T-helper 1 cell treated with Interleukin-12 subunit alpha and Interleukin-12 subunit beta and Interleukin-4 antibody, amounts not matched to agents 30 μg/mL and 1 μg/mL, for 36 hours (primary cell): Measurements from ENCODE around the gene SERPINA6.
"Not testable (repeated sequence)": the region's sequence is repeated elsewhere in the genome, so short reads cannot be mapped to it uniquely, and the experiment has no call there.

Experiments used
- H3K27ac Mint-ChIP-seq: one replicate; pipeline ENCODE4 v1.8.0; 2021; ENCODE audit warnings: mild to moderate bottlenecking, mixed read lengths
- H3K27me3 Mint-ChIP-seq: one replicate; pipeline ENCODE4 v1.8.0; 2021; ENCODE audit warnings: low read depth, mixed read lengths
- H3K36me3 Mint-ChIP-seq: one replicate; pipeline ENCODE4 v1.8.0; 2021; ENCODE audit warnings: low read depth, mixed read lengths
- H3K4me1 Mint-ChIP-seq: one replicate; pipeline ENCODE4 v1.8.0; 2021; ENCODE audit warnings: low read depth, mixed read lengths
- H3K4me3 Mint-ChIP-seq: one replicate; pipeline ENCODE4 v1.8.0; 2021; ENCODE audit warnings: mild to moderate bottlenecking, moderate library complexity, mixed read lengths
- H3K9me3 Mint-ChIP-seq: one replicate; pipeline ENCODE4 v1.8.0; 2021; ENCODE audit warnings: mixed read lengths

SERPINA6 gene

GRCh38 chr14:94278731-94279130 is 44.4 kb downstream of the SERPINA6 start:
- H3K36me3 Mint-ChIP-seq: no peaks in the 10 kb centered on the region
- no peak overlapping the region for H3K4me3 Mint-ChIP-seq
- H3K27ac Mint-ChIP-seq: no peak overlapping the region
- no peaks in the 10 kb centered on the region for H3K27me3 Mint-ChIP-seq
- H3K9me3 Mint-ChIP-seq: no peaks in the 10 kb centered on the region
- H3K4me1 Mint-ChIP-seq: no peaks in the 10 kb centered on the region

- H3K4me1 Mint-ChIP-seq, H3K36me3 Mint-ChIP-seq, H3K27me3 Mint-ChIP-seq: not testable (repeated sequence)
These were observed 46.1 kb downstream of the SERPINA6 start for GRCh38 chr14:94276898-94277561.

GRCh38 chr14:94269156-94269555 is 54.0 kb downstream of the SERPINA6 start:
- H3K4me1 Mint-ChIP-seq: no peaks in the 10 kb centered on the region
- H3K27me3 Mint-ChIP-seq: no peaks in the 10 kb centered on the region
- no peaks in the 10 kb centered on the region for H3K9me3 Mint-ChIP-seq
- H3K36me3 Mint-ChIP-seq: no peaks in the 10 kb centered on the region
- no peak overlapping the region for H3K27ac Mint-ChIP-seq
- no peak overlapping the region for H3K4me3 Mint-ChIP-seq

More at GRCh38 chr14:94276898-94277561, 46.1 kb downstream of the SERPINA6 start:
- not testable (repeated sequence) for H3K9me3 Mint-ChIP-seq, H3K27ac Mint-ChIP-seq, H3K4me3 Mint-ChIP-seq

GRCh38 chr14:94268582-94268981 is 54.6 kb downstream of the SERPINA6 start:
- H3K9me3 Mint-ChIP-seq, H3K36me3 Mint-ChIP-seq, H3K4me3 Mint-ChIP-seq, H3K4me1 Mint-ChIP-seq, H3K27me3 Mint-ChIP-seq, H3K27ac Mint-ChIP-seq: not testable (repeated sequence)

- no peaks in the 10 kb centered on the region for H3K36me3 Mint-ChIP-seq
- H3K4me3 Mint-ChIP-seq: no peak overlapping the region
- H3K4me1 Mint-ChIP-seq: no peaks in the 10 kb centered on the region
- no peak overlapping the region for H3K27ac Mint-ChIP-seq
- peaks cover 12% of the 10 kb centered on the region for H3K9me3 Mint-ChIP-seq
- H3K27me3 Mint-ChIP-seq: no peaks in the 10 kb centered on the region
These were observed 55.8 kb downstream of the SERPINA6 start for GRCh38 chr14:94267352-94267751.

- not testable (repeated sequence) for H3K27ac Mint-ChIP-seq, H3K27me3 Mint-ChIP-seq, H3K4me1 Mint-ChIP-seq, H3K36me3 Mint-ChIP-seq, H3K4me3 Mint-ChIP-seq
- peaks cover 14% of the 10 kb centered on the region for H3K9me3 Mint-ChIP-seq
These were observed 58.9 kb downstream of the SERPINA6 start for GRCh38 chr14:94264195-94264594.
